HG03354 (cell line): Measurements from ENCODE around the gene CLDN10.
A peak's percentile ranks its signal among the peaks of the same experiment; 100 is the strongest.
"Not testable (repeated sequence)": the region's sequence is repeated elsewhere in the genome, so short reads cannot be mapped to it uniquely, and the experiment has no call there.

Experiments
- ATAC-seq: cut with Tn5 transposase; IDR thresholded peaks from one replicate; pipeline ENCODE4 v1.9.1; 2021; ENCODE audit warnings: mild to moderate bottlenecking; ENCODE audit not compliant: unreplicated experiment, poor library complexity, severe bottlenecking

CLDN10 gene, protein sequence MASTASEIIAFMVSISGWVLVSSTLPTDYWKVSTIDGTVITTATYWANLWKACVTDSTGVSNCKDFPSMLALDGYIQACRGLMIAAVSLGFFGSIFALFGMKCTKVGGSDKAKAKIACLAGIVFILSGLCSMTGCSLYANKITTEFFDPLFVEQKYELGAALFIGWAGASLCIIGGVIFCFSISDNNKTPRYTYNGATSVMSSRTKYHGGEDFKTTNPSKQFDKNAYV

DNA sequence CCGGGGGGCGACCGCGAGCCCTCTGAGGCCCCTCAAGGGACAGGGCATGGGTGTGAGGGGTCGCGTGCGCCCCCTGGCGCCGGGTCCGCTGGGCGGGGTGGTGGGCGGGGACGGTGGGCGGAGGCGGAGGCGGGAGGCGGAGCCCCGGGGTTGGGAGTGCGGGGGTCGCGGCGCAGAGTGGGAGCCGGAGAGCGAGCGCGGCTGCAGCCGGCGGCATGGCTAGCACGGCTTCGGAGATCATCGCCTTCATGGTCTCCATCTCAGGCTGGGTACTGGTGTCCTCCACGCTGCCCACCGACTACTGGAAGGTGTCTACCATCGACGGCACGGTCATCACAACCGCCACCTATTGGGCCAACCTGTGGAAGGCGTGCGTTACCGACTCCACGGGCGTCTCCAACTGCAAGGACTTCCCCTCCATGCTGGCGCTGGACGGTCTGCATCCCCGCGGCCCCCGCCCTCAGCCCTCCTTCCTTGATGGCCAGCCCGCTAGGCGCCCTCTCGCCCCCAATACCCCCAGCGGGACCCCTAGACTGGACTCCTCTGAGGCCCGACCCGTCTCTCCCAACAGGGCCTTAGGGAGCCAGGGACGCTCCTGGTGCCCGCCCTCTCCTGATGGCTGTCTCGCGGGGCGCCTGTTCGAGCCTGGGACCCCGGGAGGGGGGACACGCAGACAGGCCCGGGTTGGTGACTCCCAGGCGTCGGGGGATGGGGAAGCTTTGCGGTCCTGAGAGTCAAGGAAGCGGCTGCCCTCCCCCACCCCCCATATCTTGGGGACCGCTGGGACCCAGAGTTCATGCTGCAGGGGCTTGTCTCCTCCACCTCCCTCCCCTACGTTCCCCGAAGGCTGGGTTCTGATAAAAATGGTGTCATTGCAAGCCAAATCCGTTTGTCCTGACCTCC is at the start of gene CLDN10:
TSS of gene CLDN10 (plus strand) at position 182 of the 903 bp plus-strand sequence. CDS start at position 216, 34 bp downstream.
- peak; percentile 63 for ATAC-seq

DNA sequence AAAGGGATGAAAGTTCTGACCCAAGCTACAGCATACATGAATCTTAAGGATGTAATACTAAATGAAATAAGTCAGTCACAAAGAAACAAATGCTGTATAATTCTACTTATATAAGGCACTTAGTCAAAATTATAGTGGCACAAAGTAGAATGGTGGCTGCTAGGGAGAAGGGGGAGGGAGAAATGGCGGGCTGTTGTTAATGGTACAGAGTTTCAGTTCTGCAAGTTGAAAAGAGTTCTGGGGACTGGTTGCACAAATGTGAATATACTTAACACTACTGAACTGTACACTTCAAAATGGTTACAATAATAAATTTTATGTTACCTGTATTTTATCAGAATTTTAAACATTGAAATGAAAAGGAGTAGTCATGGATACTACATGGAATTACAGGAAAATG is 48.9 kb upstream of the CLDN10 start:
- no peak for ATAC-seq

DNA sequence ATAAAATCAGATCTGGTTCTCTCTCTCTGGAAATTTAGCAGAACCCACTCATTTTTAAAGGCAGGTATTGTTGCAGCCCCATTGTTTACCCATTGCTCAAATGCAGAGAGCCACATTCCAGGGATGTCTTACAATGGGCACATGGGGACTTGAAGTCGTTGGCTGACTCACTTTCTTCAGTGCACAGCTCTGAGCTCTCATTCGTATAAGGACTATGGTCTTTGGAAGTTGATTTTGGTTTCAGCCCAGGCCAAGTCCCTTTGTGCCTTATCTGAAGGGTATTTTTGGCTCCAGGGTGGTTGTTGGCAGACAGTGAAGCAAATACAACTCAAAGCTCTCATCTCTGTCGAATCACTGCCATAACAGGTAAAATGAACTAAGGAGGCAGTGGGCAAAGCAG is 47.3 kb upstream of the CLDN10 start:
- no peak for ATAC-seq

DNA sequence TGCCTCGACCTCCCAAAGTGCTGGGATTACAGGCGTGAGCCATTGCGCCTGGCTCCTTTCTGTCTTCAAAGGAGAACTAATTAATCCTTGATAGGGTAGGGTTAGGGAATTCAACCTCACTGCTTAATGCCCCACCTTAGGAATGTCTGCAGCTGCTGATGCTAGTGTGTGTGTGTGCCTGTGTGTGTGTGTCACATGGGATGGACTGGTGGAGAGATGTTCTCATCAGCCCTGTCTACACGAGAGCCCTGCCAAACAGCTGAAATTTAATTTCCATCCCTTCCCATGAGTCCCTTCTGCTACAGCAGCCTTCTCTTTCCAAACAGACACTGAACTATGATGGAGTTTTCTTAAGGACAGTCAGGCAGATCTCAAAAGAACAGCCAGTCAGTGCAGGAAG is 46.5 kb upstream of the CLDN10 start:
- ATAC-seq, result no peak

DNA sequence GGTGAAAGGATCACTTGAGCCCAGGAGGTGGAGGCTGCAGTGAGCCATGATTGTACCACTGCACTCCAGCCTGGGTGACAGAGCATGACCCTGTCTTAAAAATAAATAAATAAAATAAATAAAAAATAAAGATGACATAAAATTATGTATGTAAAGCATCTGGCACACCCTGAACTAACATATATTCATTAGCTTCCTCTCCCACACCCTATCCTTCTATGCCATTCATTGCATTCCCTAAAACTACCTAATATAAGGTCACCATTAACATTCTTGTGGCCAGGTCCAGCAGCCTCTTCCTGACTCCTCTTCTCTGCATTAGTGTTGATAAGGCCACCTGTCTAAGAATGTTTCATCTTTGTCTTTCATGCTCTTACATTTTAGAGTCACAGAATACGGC is 44.5 kb upstream of the CLDN10 start:
- ATAC-seq, result no peak

DNA sequence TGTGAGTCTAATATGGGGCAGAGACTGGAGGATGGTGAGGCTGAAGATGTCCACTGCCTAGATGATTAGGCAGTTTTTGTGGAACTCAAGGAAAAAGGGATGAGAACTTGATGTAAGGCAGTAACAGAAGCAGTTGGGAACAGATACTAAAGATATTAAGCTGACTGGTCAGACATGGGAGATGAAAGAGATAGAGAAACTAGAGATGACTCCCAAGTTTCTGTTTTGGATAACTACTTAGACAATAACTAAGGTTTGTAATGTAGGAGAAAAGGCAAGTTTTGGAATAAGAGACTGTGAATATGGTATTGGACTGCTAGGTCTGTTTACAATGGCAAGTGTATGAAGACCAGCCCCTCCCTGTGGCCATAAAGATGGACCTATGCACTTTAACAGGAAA is 43.5 kb upstream of the CLDN10 start:
- no peak for ATAC-seq

DNA sequence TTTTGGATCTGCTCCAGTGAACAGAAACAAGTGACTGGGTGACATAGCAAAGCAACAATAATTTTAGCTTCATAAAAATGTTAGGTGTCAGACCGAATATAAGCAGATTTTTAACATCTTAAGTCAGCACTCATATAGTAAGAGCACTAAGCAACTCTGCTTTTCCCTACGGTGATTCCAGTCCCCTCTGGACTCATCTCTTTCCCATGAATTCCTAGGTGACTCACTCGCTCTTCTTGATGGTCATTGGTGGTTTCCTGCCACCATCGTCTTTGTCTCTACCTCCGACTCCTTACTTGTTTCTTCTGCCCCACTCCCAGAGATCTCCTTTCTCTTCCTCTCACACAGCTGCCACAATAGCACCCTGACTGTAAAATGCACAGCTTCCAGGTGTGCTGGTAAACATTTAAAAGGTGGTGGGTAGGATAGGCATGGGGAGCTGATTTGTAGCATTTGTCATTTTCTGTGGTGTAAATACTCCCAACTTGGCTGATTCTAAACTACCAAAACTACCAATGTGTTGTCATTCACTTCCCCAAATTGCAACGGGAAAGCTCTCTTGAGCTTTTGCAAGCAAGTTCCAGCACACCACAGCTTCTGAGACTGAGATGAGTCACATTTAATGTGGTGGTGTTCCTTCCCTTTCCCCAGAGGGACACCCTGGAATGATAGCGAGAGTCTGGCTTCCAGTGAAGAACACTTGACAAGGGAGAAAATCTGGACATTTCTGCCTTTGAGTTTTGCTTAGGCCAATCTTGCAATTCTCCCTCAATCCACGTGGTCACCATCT is 42.8 kb upstream of the CLDN10 start:
- no peak for ATAC-seq

DNA sequence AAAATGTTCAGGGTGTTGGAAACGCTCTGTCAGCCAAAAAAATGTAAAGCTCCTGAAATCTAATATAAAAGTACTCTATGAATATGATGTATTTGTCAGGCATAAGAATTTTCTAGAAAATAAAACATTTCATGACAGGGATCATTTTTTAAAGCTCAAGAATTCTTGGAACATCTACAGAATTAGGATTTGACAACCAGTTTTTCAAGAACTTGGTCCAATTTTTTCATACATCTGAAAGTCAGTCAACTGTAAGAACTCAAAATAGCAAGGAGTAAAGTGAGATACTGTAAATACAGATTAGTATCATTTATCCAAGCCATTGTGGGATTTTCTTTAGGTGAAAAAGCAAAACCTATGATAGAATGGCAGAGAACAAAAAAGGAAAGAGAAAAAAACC is 41.6 kb upstream of the CLDN10 start:
- ATAC-seq, result no peak

DNA sequence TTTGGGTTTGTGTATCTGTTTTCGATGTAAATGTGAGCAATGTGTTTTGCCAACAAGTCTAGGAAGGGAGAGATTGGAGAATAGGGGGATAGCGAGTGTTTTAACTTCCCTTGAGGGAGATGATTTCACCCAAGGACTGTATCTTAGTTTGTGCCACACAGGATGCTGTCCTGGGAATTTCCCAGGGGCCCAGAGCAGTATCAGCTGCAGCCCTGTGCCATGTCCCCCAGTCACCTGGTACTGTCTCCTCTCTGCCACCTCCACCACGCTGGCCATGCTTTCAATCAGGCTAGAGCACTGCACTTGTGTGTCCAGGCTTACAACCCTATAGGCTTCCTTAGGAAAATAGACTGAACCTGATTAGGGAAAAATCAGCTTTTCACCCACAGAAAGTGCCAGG is 40.1 kb upstream of the CLDN10 start:
- no peak for ATAC-seq

DNA sequence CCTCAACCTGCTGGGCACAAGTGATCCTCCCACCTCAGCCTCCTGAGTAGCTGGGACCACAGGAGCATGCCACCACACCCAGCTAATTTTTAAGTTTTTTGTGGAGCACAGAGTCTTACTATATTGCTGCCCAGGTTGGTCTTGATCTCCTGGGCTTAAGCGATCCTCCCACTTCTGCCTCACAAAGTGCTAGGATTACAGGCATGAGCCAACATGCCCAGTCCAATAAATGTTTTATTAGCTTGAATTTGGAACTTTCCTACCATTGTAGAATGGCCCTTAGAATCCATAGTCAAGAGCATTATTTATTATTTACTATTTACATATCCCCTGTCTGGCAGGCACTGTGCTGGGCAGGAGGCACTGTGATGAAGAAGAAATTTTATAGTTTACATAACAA is 39.6 kb upstream of the CLDN10 start:
- ATAC-seq, result no peak

DNA sequence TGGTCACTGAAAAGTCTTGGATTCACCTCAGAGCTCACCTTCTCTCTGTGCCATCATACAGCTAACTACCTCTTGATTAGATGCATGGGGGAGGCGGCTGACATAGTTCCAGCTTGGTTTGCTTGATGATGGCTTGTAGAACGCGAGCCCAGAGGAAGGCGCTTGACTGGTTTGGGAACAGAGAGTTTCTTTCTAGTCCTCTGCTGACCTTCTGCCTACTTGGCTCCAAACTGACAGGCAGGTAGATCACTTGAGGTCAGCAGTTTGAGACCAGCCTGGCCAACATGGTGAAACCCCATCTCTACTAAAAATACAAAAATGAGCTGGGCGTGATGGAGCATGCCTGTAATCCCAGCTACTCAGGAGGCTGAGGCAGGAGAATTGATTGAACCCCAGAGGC is 36.9 kb upstream of the CLDN10 start:
- not testable (repeated sequence) for ATAC-seq

DNA sequence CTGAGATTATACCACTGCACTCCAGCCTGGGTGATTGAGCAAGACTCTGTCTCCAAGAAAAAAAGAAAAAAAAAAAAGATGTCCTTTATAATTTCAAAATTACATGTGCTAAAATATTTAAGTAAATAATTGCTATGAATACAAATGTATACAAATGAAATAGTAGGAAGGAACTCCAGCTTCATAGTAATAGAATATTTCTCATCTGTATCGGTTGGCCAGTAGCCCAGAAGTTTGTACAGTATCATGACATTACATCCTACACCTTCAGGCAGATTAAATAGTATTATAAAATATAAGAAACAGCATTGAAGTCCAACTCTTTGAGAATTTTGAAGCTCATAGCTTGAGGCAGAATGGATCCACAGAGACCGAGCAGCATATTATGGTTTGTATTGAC is 36.5 kb upstream of the CLDN10 start:
- ATAC-seq, result no peak

DNA sequence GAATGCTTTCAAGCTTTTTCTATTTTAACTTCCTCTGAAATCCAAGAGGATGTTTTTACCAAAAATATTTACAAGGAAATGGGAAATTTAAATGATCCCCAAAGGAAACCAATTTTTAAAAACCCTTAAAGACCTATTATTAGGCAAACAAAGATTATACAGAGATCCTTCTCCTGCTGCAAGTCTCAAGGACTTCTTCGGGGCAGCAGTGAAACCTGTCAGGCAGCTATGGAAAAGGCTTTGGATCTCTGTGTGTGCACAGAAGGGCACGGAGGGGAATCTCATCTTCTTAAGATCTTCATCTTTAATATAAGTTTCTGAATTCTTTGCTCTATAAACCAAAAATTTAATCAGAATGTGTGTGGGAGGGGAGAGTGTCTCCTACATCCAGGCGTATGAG is 36.0 kb upstream of the CLDN10 start:
- no peak for ATAC-seq

DNA sequence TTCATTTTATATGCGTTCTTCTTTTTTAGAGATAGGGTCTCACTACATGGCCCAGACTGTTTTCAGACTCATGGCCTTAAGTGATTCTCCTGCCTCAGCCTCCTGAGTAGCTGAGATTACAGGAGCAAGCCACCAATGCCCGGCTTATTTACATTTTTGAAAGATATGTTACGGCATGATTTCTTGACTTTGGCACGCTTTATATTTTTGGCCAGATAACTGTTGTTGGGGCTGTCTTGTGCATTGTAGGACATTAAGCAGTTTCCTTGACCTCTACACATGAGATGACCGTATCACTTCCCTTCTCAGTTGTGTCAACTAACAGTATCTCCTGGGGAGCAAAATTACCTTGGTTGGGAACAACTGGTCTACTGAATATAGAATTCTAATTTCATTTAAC is 28.9 kb upstream of the CLDN10 start:
- ATAC-seq, result no peak

DNA sequence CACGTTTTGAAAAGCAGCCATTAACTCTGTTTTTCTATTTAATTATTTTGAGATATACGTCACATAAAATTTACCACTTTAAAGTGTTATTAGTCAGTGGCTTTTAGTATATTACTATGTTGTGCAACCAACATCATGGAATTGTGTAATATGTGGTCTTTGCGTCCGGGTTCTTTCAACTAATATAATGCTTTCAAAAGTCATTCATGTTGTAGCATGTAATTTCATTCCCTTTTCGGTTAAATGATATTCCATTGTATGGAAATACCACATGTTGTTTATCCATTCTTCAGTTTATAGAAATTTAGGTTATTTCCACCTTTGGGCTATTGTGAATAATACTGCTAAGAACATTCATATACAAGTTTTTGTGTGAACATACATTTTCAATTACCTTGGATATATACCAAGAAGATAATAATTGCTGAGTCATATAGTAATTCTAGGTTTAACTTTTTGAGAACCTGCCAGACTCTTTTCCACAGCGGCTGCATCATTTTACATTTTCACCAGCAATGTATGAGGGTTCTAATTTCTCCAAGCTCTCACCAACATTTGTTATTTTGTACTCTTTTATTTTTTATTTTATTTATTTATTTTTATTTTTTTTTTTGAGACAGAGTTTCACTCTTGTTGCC is 28.1 kb upstream of the CLDN10 start:
- no peak for ATAC-seq

DNA sequence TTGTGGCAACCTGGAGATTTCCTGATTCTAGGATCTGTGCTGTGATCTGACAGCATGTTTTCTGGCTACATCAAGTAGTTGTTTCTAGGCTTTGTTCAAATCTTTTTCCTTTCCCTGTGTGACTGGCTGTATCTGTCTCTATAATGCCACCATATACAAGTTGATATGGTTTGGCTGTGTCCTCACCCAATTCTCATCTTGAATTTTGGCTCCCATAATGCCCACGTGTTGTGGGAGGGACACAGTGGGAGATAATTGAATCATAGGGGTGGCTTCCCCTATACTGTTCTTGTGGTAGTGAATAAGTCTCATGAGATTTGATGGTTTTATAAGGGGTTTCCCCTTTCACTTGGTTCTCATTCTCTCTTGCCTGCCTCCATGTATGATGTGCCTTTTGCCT is 24.6 kb upstream of the CLDN10 start:
- no peak for ATAC-seq

DNA sequence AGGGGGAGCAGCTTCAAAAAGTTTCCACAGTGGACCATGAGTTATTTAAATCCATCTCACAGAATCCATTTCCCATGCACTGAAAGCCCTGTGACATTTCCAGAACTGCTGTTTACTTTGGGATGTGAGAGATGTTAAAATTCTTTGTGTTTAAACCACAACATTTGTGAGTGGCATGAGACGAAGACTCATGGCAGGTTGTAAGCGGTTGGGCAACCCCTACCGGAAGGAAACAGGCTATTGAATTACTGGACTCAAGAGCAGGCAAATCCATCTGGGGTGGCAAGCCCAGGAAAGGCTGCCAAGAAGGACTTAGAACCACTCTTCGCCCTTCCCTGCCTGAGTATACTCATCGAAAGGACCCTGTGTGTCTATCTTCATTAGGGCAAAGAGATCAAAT is 22.3 kb upstream of the CLDN10 start:
- ATAC-seq, result no peak

DNA sequence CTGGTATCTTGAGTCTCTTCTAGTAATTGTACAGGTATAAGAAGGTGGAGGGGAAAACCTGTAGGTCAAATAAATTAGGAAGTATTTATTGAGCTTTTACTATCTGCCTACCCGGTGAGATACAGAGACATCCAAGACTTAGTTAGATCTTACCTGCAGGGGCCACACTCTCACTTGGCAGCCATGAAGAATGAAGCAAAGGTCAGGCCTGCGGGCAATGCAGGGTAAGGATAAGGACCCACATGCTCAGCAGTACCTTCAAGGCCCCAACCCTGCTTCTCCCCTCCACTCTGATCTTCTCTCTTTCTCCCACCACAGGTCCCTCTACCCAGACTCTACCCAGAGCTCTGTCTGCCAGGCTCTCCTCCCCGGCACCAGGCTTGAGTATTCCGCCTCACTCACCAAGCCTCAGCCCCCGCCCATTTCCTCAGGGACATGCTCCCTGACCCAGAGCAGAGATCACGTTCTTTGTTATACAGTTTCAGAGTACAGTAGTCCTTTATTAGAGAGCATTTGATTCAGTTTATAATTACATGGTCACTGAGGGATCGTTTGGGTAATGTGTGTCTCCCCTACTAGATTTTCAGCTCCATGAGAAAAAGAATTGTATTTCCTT is 18.9 kb upstream of the CLDN10 start:
- ATAC-seq, result no peak

DNA sequence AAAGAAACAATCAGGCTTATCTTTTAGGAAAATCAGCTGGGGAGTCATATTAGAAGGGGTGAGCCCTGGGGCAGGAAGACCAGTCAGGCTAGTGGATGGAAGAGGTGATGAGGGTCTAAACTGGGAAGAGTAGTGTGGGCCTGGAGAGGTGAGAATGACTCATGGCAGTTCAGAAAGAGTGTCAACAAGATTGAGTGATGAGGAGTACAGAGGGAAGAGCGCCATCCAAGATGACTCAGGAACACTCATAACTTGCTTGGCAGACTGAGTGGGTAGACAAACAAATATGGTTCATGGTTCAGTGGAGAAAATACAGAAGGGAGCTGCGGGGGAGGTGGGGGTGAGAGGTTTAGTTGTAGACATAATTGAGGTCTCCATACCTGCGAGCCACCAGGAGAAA is 17.3 kb upstream of the CLDN10 start:
- no peak for ATAC-seq
